ENCODE data around the gene PEX3. TPM values are rescaled to one million over a fixed set of nuclear protein-coding genes. Genes with fewer than 3 reads are reported as not detected.

Gene PEX3
- total and polyA plus RNA-seq, 10 of the 15 experiments (the other 5 are each of a cell fraction or from before 2014, with no cell fraction given): 18.6 to 70.7 (median 38.6) TPM

DNA sequence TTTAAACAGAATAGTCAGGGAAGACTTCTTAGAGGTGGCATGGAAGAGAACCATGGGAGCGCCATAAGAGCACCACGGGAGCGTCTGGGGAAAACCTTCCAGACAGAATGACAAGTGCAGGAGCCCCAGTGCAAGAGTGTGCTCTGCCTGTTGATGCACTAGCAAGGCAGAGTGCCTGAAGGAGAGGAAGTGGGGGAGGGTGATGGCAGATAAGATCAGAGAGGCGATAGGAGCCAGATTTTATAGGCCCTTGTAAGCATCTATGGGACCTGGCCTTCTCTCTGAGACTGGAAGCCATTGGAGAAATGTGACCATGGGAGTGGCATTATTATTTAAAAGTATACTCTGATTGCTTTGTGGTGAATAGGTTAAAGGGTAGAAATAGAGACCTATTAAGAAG, 47.8 kb downstream of the PEX3 start:
- no peak overlapping the region for H3K9ac ChIP-seq (ENCODE audit: control insufficient read depth, insufficient read depth, low read length)
- in situ Hi-C loops (cut with MboI): no loop called here
- H3K79me2 ChIP-seq (ENCODE audit: control insufficient read depth, insufficient read depth, low read length): no peaks in the 10 kb centered on the region
- no peak overlapping the region for H3K27ac ChIP-seq (ENCODE audit: control insufficient read depth, insufficient read depth)
- DNase-seq (ENCODE audit: low read depth, low spot score) (no peak), FAIRE-seq (no peak), ATAC-seq (no peak)
- no peak for TF ChIP-seq FOS (IDR thresholded peaks at IDR 0.05; ENCODE audit: borderline replicate concordance, extremely low read depth, insufficient read length)
- TF ChIP-seq ASH2L (IDR thresholded peaks at IDR 0.05; ENCODE audit: borderline replicate concordance, low read depth): no peak
- no peak for TF ChIP-seq CBX5 (IDR thresholded peaks at IDR 0.05; ENCODE audit: low read depth)
- TF ChIP-seq TCF12 (IDR thresholded peaks at IDR 0.05; ENCODE audit: low read depth, low read length): no peak
- TF ChIP-seq, protein P1, sequence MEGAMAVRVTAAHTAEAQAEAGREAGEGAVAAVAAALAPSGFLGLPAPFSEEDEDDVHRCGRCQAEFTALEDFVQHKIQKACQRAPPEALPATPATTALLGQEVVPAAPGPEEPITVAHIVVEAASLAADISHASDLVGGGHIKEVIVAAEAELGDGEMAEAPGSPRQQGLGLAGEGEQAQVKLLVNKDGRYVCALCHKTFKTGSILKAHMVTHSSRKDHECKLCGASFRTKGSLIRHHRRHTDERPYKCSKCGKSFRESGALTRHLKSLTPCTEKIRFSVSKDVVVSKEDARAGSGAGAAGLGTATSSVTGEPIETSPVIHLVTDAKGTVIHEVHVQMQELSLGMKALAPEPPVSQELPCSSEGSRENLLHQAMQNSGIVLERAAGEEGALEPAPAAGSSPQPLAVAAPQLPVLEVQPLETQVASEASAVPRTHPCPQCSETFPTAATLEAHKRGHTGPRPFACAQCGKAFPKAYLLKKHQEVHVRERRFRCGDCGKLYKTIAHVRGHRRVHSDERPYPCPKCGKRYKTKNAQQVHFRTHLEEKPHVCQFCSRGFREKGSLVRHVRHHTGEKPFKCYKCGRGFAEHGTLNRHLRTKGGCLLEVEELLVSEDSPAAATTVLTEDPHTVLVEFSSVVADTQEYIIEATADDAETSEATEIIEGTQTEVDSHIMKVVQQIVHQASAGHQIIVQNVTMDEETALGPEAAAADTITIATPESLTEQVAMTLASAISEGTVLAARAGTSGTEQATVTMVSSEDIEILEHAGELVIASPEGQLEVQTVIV (IDR thresholded peaks at IDR 0.05; ENCODE audit: borderline replicate concordance, partially characterized antibody): no peak
- TF ChIP-seq BACH1 (IDR thresholded peaks at IDR 0.05; ENCODE audit: borderline replicate concordance): no peak
- TF ChIP-seq PAX5 (IDR thresholded peaks at IDR 0.05; ENCODE audit: borderline replicate concordance, low read depth, low read length): no peak
- peaks cover 0 to 13% of the 10 kb centered on the region in 2 experiments; a peak in 2 of 4 replicates for H3K36me3 ChIP-seq (ENCODE audit: control insufficient read depth in 2 of 2, insufficient read depth in 2 of 2, low read length in 1 of 2)
- no TSS peak for BruUV-seq (replicated peaks)
- ChIA-PET SMC1A (ENCODE audit: uncharacterized antibody, unreplicated experiment) (no interaction called here), RAD21 (ENCODE audit: unreplicated experiment) (interaction anchor here (0.7 kb wide), 1 partner anchor 11 kb away, joined by 3 read pairs; no protein-coding TSS in a partner anchor), POLR2A (no interaction called here), CTCF (interaction anchor here (1.1 to 1.9 kb wide), 2 partner anchors 13 to 15 kb away, joined by 5 to 10 read pairs; no protein-coding TSS in a partner anchor)
- 99% methylated on average over 4 of the region's 4 CpGs for WGBS (ENCODE audit: insufficient coverage, insufficient replicate concordance, low lambda C conversion rate, missing lambda C conversion rate)
- H3K4me3 ChIP-seq: no peak overlapping the region
- H3K9me3 ChIP-seq (replicated peaks; ENCODE audit: control insufficient read depth, insufficient read depth, low read length): no peaks in the 10 kb centered on the region
- H3K4me2 ChIP-seq (ENCODE audit: control insufficient read depth, insufficient read depth): no peak overlapping the region
- no peaks in the 10 kb centered on the region for H4K20me1 ChIP-seq (ENCODE audit: control insufficient read depth, insufficient read depth)
- no peak overlapping the region for H2AFZ ChIP-seq (ENCODE audit: control insufficient read depth, low read depth, low read length)
- no peaks in the 10 kb centered on the region for H3K4me1 ChIP-seq (ENCODE audit: control insufficient read depth, insufficient read depth, low read length)
- H3K27me3 ChIP-seq (replicated peaks in 1 of 2; ENCODE audit: control insufficient read depth in 2 of 2, insufficient read depth in 2 of 2, low read length in 1 of 2): no peaks in the 10 kb centered on the region
- intact Hi-C loops (cut with micrococcal nuclease; ENCODE audit: unreplicated experiment): no loop called here
